OCI-LY1 (cell line): ENCODE data around the gene PCDH15.

Experiments used
- H2AFZ ChIP-seq: fragments of 200-600 bp; sonication (generic), shearing (Covaris generic); 2 replicates; pipeline ENCODE4 v1.6.0; 2014; ENCODE audit warnings: antibody characterized with exemption, mild to moderate bottlenecking, low read length
- H3F3A ChIP-seq: fragments of 200-600 bp; sonication (generic), shearing (Covaris generic); 2 replicates; pipeline ENCODE4 v1.6.0; 2014; ENCODE audit warnings: mild to moderate bottlenecking, antibody characterized with exemption, low read length, moderate library complexity; ENCODE audit not compliant: insufficient read depth
- H3K27ac ChIP-seq: fragments of 200-600 bp; sonication (generic); 2 replicates; pipeline ENCODE4 v1.5.1; 2014; ENCODE audit warnings: low read length, mixed run types, mild to moderate bottlenecking, low read depth; ENCODE audit not compliant: poor library complexity, severe bottlenecking
- H3K27me3 ChIP-seq: fragments of 200-600 bp; sonication (generic); 2 replicates; pipeline ENCODE4 v1.6.0; 2014; ENCODE audit warnings: antibody characterized with exemption, mild to moderate bottlenecking, low read length, moderate library complexity; ENCODE audit not compliant: insufficient read depth
- H3K36me3 ChIP-seq: fragments of 200-600 bp; sonication (generic); 2 replicates; pipeline ENCODE4 v1.6.1; 2014; ENCODE audit warnings: mild to moderate bottlenecking, antibody characterized with exemption, low read length, moderate library complexity, mixed read lengths; ENCODE audit not compliant: insufficient read depth
- H3K4me1 ChIP-seq: fragments of 200-600 bp; sonication (generic); 2 replicates; pipeline ENCODE4 v1.5.1; 2014; ENCODE audit warnings: mild to moderate bottlenecking, low read length, moderate library complexity; ENCODE audit not compliant: insufficient read depth, severe bottlenecking
- H3K4me2 ChIP-seq: fragments of 200-600 bp; sonication (generic), shearing (Covaris generic); 2 replicates; pipeline ENCODE4 v1.6.1; 2014; ENCODE audit warnings: low read length
- H3K4me3 ChIP-seq: fragments of 200-600 bp; sonication (generic); 2 replicates; pipeline ENCODE4 v1.5.1; 2014; ENCODE audit warnings: low read length, low read depth, mild to moderate bottlenecking, mixed read lengths; ENCODE audit not compliant: poor library complexity, severe bottlenecking
- H3K79me2 ChIP-seq: fragments of 200-600 bp; shearing (Covaris generic); 2 replicates; pipeline ENCODE4 v1.6.1; 2016; ENCODE audit warnings: mixed run types, low read length, mixed read lengths; ENCODE audit not compliant: insufficient read depth
- H3K9ac ChIP-seq: fragments of 200-600 bp; sonication (generic), shearing (Covaris generic); 2 replicates; pipeline ENCODE4 v1.6.1; 2014; ENCODE audit warnings: mild to moderate bottlenecking, low read length, mixed read lengths
- H3K9me2 ChIP-seq: fragments of 200-600 bp; sonication (generic), shearing (Covaris generic); 2 replicates; pipeline ENCODE4 v1.6.1; 2014; ENCODE audit warnings: low read depth, mild to moderate bottlenecking, low read length, mixed read lengths
- H3K9me3 ChIP-seq: fragments of 200-600 bp; shearing (Covaris generic); 2 replicates; pipeline ENCODE4 v1.6.1; 2014; ENCODE audit warnings: low read length, mixed read lengths
- H4K20me1 ChIP-seq: fragments of 200-600 bp; sonication (generic), shearing (Covaris generic); 2 replicates; pipeline ENCODE4 v1.6.0; 2016; ENCODE audit warnings: mild to moderate bottlenecking, low read length; ENCODE audit not compliant: insufficient read depth
- EZH2 ChIP-seq: fragments of 200-600 bp; sonication (generic), shearing (Covaris generic); IDR thresholded peaks from 2 replicates; pipeline ENCODE4 v1.8.0; 2017; ENCODE audit warnings: borderline replicate concordance, mixed run types, mild to moderate bottlenecking, antibody characterized with exemption, low read length, moderate library complexity, mixed read lengths
- TF ChIP-seq, protein P1 (sequence below): fragments of 200-600 bp; sonication (generic), shearing (Covaris generic); IDR thresholded peaks from 2 replicates; pipeline ENCODE4 v1.5.1; 2017; ENCODE audit warnings: mild to moderate bottlenecking, antibody characterized with exemption, low read length, moderate library complexity, mixed read lengths

Gene PCDH15

DNA sequence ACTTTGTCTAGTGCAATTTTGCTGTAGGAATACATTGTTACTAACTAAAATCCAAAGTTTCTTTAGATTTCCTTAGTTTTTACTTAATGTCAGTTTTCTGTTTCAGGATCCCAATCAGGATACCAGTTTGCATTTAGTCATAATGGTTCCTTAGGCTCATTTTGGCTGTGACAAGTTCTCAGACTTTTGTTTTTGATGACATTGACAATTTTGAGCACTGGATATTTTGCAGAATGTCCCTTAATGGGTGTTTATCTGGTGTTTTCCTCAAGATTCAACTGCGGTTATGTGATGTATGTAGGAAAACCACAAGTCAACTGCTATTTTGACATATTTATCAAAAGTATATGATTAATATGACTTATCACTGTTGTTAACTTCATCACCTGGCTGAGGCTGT is 482.6 kb downstream of the PCDH15 start:
- no peak overlapping the region for H2AFZ ChIP-seq
- H3K27me3 ChIP-seq, result no peaks in the 10 kb centered on the region
- no peak overlapping the region for H3K9ac ChIP-seq
- H3K79me2 ChIP-seq, result no peaks in the 10 kb centered on the region
- no peaks in the 10 kb centered on the region for H3K36me3 ChIP-seq
- H3K9me2 ChIP-seq, result no peaks in the 10 kb centered on the region
- no peak overlapping the region for H3K4me3 ChIP-seq
- H4K20me1 ChIP-seq, result no peaks in the 10 kb centered on the region
- H3K27ac ChIP-seq, result no peak overlapping the region
- H3F3A ChIP-seq, result no peaks in the 10 kb centered on the region
- TF ChIP-seq, protein P1, sequence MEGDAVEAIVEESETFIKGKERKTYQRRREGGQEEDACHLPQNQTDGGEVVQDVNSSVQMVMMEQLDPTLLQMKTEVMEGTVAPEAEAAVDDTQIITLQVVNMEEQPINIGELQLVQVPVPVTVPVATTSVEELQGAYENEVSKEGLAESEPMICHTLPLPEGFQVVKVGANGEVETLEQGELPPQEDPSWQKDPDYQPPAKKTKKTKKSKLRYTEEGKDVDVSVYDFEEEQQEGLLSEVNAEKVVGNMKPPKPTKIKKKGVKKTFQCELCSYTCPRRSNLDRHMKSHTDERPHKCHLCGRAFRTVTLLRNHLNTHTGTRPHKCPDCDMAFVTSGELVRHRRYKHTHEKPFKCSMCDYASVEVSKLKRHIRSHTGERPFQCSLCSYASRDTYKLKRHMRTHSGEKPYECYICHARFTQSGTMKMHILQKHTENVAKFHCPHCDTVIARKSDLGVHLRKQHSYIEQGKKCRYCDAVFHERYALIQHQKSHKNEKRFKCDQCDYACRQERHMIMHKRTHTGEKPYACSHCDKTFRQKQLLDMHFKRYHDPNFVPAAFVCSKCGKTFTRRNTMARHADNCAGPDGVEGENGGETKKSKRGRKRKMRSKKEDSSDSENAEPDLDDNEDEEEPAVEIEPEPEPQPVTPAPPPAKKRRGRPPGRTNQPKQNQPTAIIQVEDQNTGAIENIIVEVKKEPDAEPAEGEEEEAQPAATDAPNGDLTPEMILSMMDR, result no peak
- no peak for TF ChIP-seq EZH2
- no peak overlapping the region for H3K4me2 ChIP-seq
- H3K9me3 ChIP-seq, result no peaks in the 10 kb centered on the region
- no peaks in the 10 kb centered on the region for H3K4me1 ChIP-seq

DNA sequence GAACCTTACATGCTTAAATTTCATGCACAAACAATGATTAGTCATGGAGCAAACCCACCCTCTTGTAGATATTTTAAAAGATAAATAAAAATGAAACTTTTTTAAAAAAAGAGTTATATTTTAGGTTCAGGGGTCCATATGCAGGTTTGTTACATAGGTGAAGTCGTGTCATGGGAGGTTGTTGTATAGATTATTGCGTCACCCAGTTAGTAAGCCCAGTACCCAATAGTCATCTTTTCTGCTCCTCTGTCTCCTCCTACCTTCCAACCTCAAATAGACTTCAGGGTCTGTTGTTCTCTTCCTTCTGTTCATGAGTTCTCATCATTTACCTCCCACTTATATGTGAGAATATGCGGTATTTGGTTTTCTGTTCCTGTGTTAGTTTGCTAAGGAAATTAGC is 486.6 kb downstream of the PCDH15 start:
- no peaks in the 10 kb centered on the region for H3K4me1 ChIP-seq

GRCh38 chr10:54284526-54285193 is 516.4 kb downstream of the PCDH15 start:
- Histone ChIP-seq H2AFZ (no peak overlapping the region), H3F3A (no peaks in the 10 kb centered on the region), H3K9me2 (no peaks in the 10 kb centered on the region), H3K36me3 (no peaks in the 10 kb centered on the region), H3K79me2 (no peaks in the 10 kb centered on the region), H3K4me1 (no peaks in the 10 kb centered on the region), H4K20me1 (no peaks in the 10 kb centered on the region), H3K27ac (no peak overlapping the region), H3K4me3 (no peak overlapping the region), H3K27me3 (no peaks in the 10 kb centered on the region), H3K4me2 (no peak overlapping the region), H3K9me3 (no peaks in the 10 kb centered on the region), H3K9ac (no peak overlapping the region)
- TF ChIP-seq EZH2, result no peak
- TF ChIP-seq, protein P1, result no peak

More for the DNA sequence above, 486.6 kb downstream of the PCDH15 start:
- Histone ChIP-seq H3F3A (no peaks in the 10 kb centered on the region), H3K4me3 (no peak overlapping the region), H3K9me2 (no peaks in the 10 kb centered on the region), H3K9ac (no peak overlapping the region), H3K36me3 (no peaks in the 10 kb centered on the region), H2AFZ (no peak overlapping the region), H3K27me3 (no peaks in the 10 kb centered on the region), H3K27ac (no peak overlapping the region), H3K79me2 (no peaks in the 10 kb centered on the region), H3K9me3 (no peaks in the 10 kb centered on the region), H4K20me1 (no peaks in the 10 kb centered on the region), H3K4me2 (no peak overlapping the region)
- no peak for TF ChIP-seq EZH2
- TF ChIP-seq, protein P1, result no peak
